Osteoblast (primary cell): ENCODE measurements around the gene MAP2K5. TPM values are rescaled to one million over a fixed set of nuclear protein-coding genes. Genes with fewer than 3 reads are reported as not detected.
"Not testable (repeated sequence)": the region's sequence is repeated elsewhere in the genome, so short reads cannot be mapped to it uniquely, and the experiment has no call there.

Source experiments
- DNase-seq: peaks from one replicate; pipeline ENCODE4 v3.0.0; 2011; ENCODE audit warnings: low spot score, mixed read lengths; ENCODE audit not compliant: insufficient read length; ENCODE audit errors: missing footprints
- H2AFZ ChIP-seq: 2 replicates; pipeline ENCODE4 v1.6.0; 2011; ENCODE audit warnings: mild to moderate bottlenecking, low read length
- H3K27ac ChIP-seq: 2 replicates; pipeline ENCODE4 v1.5.1; 2011; ENCODE audit warnings: mild to moderate bottlenecking, low read depth, low read length, moderate library complexity
- H3K27me3 ChIP-seq: 2 replicates; pipeline ENCODE4 v1.6.0; 2012; ENCODE audit warnings: mild to moderate bottlenecking, control low read depth, inconsistent platforms, low read length, moderate library complexity; ENCODE audit not compliant: insufficient read depth
- H3K36me3 ChIP-seq: 2 replicates; pipeline ENCODE4 v1.5.1; 2011; ENCODE audit warnings: mild to moderate bottlenecking, low read length, control low read depth, moderate library complexity; ENCODE audit not compliant: insufficient read depth
- H3K4me1 ChIP-seq: 2 replicates; pipeline ENCODE4 v1.5.1; 2011; ENCODE audit warnings: mild to moderate bottlenecking, low read length, control low read depth, moderate library complexity; ENCODE audit not compliant: insufficient read depth
- H3K4me2 ChIP-seq: 2 replicates; pipeline ENCODE4 v1.6.0; 2011; ENCODE audit warnings: mild to moderate bottlenecking, low read length; ENCODE audit not compliant: insufficient read depth
- H3K4me3 ChIP-seq: fragments of 200-600 bp; sonication (generic); 3 replicates; pipeline ENCODE4 v1.5.1; 2012; ENCODE audit warnings: mild to moderate bottlenecking, low read length, inconsistent platforms; ENCODE audit not compliant: insufficient read depth
- H3K79me2 ChIP-seq: 2 replicates; pipeline ENCODE4 v1.6.0; 2012; ENCODE audit warnings: mild to moderate bottlenecking, low read length, control low read depth, inconsistent platforms; ENCODE audit not compliant: insufficient read depth
- H3K9me3 ChIP-seq: 2 replicates; pipeline ENCODE4 v1.5.1; 2011; ENCODE audit warnings: low read depth, low read length, control low read depth
- H4K20me1 ChIP-seq: 2 replicates; pipeline ENCODE4 v1.6.0; 2012; ENCODE audit warnings: mild to moderate bottlenecking, low read length, control low read depth; ENCODE audit not compliant: insufficient read depth
- CTCF ChIP-seq: IDR thresholded peaks from 2 replicates; pipeline ENCODE4 v1.5.1; 2011; ENCODE audit warnings: mild to moderate bottlenecking, low read depth, low read length, moderate library complexity; ENCODE audit errors: extremely low read depth
- total RNA-seq: library from RNA; depleted of rRNA; stranded (reverse); fragments of >200 nt; gene quantifications from 2 replicates; pipeline ENCODE4 v1.2.3, GENCODE V29; 2012

The MAP2K5 gene
- total RNA-seq, 1 donor: 10.1 TPM

- no peak for TF ChIP-seq CTCF
- Histone ChIP-seq H3K4me3 (no peak overlapping the region), H3K4me2 (no peak overlapping the region), H3K9me3 (no peaks in the 10 kb centered on the region), H3K27me3 (no peaks in the 10 kb centered on the region), H3K36me3 (no peaks in the 10 kb centered on the region), H3K27ac (no peak overlapping the region), H3K4me1 (peaks cover 5% of the 10 kb centered on the region), H2AFZ (no peak overlapping the region), H3K79me2 (no peaks in the 10 kb centered on the region), H4K20me1 (no peaks in the 10 kb centered on the region)
- DNase-seq: no peak
These were observed 118.5 kb downstream of the MAP2K5 start for GRCh38 chr15:67660874-67661606.

- Histone ChIP-seq H3K4me2 (no peak overlapping the region), H3K27me3 (no peaks in the 10 kb centered on the region), H3K4me1 (no peaks in the 10 kb centered on the region), H3K79me2 (no peaks in the 10 kb centered on the region), H3K36me3 (no peaks in the 10 kb centered on the region), H3K27ac (no peak overlapping the region), H3K9me3 (no peaks in the 10 kb centered on the region), H4K20me1 (no peaks in the 10 kb centered on the region), H2AFZ (no peak overlapping the region), H3K4me3 (no peak overlapping the region)
- no peak for TF ChIP-seq CTCF
- no peak for DNase-seq
These were observed 128.3 kb downstream of the MAP2K5 start for GRCh38 chr15:67670647-67671305.

- not testable (repeated sequence) for H3K9me3 ChIP-seq, DNase-seq
These were observed 130.3 kb downstream of the MAP2K5 start for GRCh38 chr15:67672834-67673233.

GRCh38 chr15:67674983-67675382 lies 132.5 kb downstream of the MAP2K5 start:
- no peak for DNase-seq
- Histone ChIP-seq H3K36me3 (no peaks in the 10 kb centered on the region), H3K27ac (no peak overlapping the region), H3K4me2 (no peak overlapping the region), H3K27me3 (no peaks in the 10 kb centered on the region), H4K20me1 (no peaks in the 10 kb centered on the region), H2AFZ (no peak overlapping the region), H3K79me2 (no peaks in the 10 kb centered on the region), H3K4me3 (no peak overlapping the region), H3K4me1 (no peaks in the 10 kb centered on the region), H3K9me3 (no peaks in the 10 kb centered on the region)
- TF ChIP-seq CTCF: no peak

More at GRCh38 chr15:67672834-67673233, 130.3 kb downstream of the MAP2K5 start:
- H3K36me3 ChIP-seq, H4K20me1 ChIP-seq, H3K27ac ChIP-seq, H3K27me3 ChIP-seq, H3K4me1 ChIP-seq, H3K4me3 ChIP-seq, H3K79me2 ChIP-seq, H3K4me2 ChIP-seq, H2AFZ ChIP-seq: not testable (repeated sequence)
